Testis (tissue), 3 donors: ENCODE results near the gene SLCO3A1. TPM values are rescaled to one million over a fixed set of nuclear protein-coding genes. Genes with fewer than 3 reads are reported as not detected.

Experiments used
- DNase-seq: peaks from one replicate; pipeline ENCODE4 v3.0.0-alpha.2; 2019
- H3K27ac ChIP-seq, 2 donors: fragments of 200-600 bp; sonication (generic); one replicate each; pipeline ENCODE4 v1.5.1; 2019
- H3K27me3 ChIP-seq: fragments of 200-600 bp; sonication (generic); one replicate; pipeline ENCODE4 v1.5.1; 2019
- H3K36me3 ChIP-seq: fragments of 200-600 bp; sonication (generic); one replicate; pipeline ENCODE4 v1.5.1; 2017; ENCODE audit warnings: low read depth; ENCODE audit errors: missing control alignments
- H3K4me1 ChIP-seq: fragments of 200-600 bp; sonication (generic); one replicate; pipeline ENCODE4 v1.5.1; 2019
- H3K4me3 ChIP-seq, 2 donors: fragments of 200-600 bp; sonication (generic); one replicate each; pipeline ENCODE4 v1.5.1; 2017 to 2019
- H3K9me3 ChIP-seq: fragments of 200-600 bp; sonication (generic); one replicate; pipeline ENCODE4 v1.5.1; 2017
- POLR2A ChIP-seq: fragments of 450-650 bp; IDR thresholded peaks from one replicate; pipeline ENCODE4 v1.6.1; 2017; ENCODE audit warnings: antibody characterized with exemption, mild to moderate bottlenecking, moderate library complexity
- WGBS, 2 donors: methylation state at CpG; one replicate each; pipeline ENCODE4 v1.1.5; 2018; 5-methylcytosine and 5-hydroxymethylcytosine counted together
- intact Hi-C: fragments of 100-400 bp; cut with DNase I; formaldehyde crosslinking; loops from one replicate; pipeline ENCODE4 v1.15.1; 2023; ENCODE audit warnings: low total_unique reads
- polyA plus RNA-seq: library from polyadenylated mRNA; stranded (reverse); fragments of 350-450 nt; fragmentation: Illumina TruSeq; extraction: RNeasy Lipid Tissue Mini Kit (QIAGEN cat#74804); gene quantifications from one replicate; pipeline ENCODE4 v1.2.3, GENCODE V29; 2014; ENCODE audit warnings: low read depth, low replicate concordance; ENCODE audit not compliant: insufficient read depth
- total RNA-seq, 2 donors: library from RNA; depleted of rRNA; stranded (reverse); fragments of >200 nt; gene quantifications; one replicate each; pipeline ENCODE4 v1.2.3, GENCODE V29; 2016
- TF ChIP-seq, protein P1 (sequence below), 3 experiments: fragments of 450-650 bp in 2 of 3; fragments of 200-600 bp in 1 of 3; sonication (generic) in 1 of 3; IDR thresholded peaks; one replicate each; pipeline ENCODE4 v1.5.1; 2016 to 2019; ENCODE audit warnings: antibody characterized with exemption in 3 of 3, mild to moderate bottlenecking in 2 of 3, moderate library complexity in 1 of 3

SLCO3A1 gene
- total and polyA plus RNA-seq, 3 donors from 2014 or later, result 76.3 to 144 (median 77.2) TPM

GRCh38 chr15:92033314-92033713 lies 179.8 kb downstream of the SLCO3A1 start:
- WGBS, 2 donors, result 57 to 58% methylated on average over 9 of the region's 9 CpGs
- H3K4me3 ChIP-seq, result no peak overlapping the region
- no peaks in the 10 kb centered on the region for H3K27me3 ChIP-seq
- peaks cover 47% of the 10 kb centered on the region for H3K4me1 ChIP-seq
- TF ChIP-seq POLR2A, result no peak
- TF ChIP-seq, protein P1, sequence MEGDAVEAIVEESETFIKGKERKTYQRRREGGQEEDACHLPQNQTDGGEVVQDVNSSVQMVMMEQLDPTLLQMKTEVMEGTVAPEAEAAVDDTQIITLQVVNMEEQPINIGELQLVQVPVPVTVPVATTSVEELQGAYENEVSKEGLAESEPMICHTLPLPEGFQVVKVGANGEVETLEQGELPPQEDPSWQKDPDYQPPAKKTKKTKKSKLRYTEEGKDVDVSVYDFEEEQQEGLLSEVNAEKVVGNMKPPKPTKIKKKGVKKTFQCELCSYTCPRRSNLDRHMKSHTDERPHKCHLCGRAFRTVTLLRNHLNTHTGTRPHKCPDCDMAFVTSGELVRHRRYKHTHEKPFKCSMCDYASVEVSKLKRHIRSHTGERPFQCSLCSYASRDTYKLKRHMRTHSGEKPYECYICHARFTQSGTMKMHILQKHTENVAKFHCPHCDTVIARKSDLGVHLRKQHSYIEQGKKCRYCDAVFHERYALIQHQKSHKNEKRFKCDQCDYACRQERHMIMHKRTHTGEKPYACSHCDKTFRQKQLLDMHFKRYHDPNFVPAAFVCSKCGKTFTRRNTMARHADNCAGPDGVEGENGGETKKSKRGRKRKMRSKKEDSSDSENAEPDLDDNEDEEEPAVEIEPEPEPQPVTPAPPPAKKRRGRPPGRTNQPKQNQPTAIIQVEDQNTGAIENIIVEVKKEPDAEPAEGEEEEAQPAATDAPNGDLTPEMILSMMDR (IDR thresholded peaks at IDR 0.05), result no peak
- intact Hi-C loops, result no loop called here
- no peak for DNase-seq
- H3K9me3 ChIP-seq, result no peaks in the 10 kb centered on the region
- peak overlapping the region in 1 of 2 donors; percentile 35 for H3K27ac ChIP-seq
- H3K36me3 ChIP-seq, result no peaks in the 10 kb centered on the region

DNA sequence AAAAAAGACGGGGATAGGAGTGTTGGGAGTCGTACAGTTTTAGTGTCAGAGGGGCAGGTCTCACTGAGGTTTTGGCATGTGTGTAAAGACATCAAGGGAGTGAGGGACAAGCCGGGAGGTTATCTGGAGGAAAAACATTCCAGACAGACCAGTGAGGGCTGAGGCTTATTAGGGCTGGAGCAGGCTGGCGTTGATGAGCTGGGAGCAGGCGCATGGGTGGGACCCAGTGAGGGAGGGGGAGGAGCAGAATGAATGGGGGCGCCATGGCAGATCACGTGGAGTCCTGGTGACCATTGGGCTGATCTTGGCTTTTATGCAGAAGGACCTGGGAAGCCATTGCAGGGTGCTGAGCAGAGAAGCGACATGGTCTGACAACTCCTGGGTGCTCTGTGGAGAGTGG lies 180.2 kb downstream of the SLCO3A1 start:
- Histone ChIP-seq H3K27me3 (no peaks in the 10 kb centered on the region), H3K4me3 (no peak overlapping the region), H3K9me3 (no peaks in the 10 kb centered on the region), H3K36me3 (no peaks in the 10 kb centered on the region), H3K27ac (peak overlapping the region in 1 of 2 donors; percentile 35), H3K4me1 (peaks cover 44% of the 10 kb centered on the region)
- 32 to 50% methylated on average over 8 of the region's 8 CpGs for WGBS, 2 donors
- no peak for DNase-seq
- no peak for TF ChIP-seq POLR2A
- TF ChIP-seq, protein P1 (IDR thresholded peaks at IDR 0.05), result no peak
- intact Hi-C loops, result no loop called here

DNA sequence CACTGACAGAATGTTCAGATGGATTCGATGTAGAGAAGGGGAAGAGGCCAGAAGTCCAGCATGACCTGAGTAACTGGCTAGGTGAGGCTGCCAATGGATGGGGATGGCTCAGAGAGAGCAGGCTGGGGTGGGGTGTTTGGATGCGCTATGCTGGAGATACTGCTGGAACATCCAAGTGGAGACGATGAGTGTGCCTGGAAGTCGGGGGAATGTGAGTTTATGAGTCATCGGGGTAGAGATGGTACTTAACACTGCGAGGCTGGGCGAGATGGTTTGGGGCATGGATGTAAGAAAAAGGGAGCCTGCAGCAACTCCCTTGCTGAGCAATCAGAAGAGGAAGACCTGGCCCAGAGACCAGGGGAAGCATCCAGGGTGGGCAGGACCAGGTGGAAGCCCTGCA lies 180.7 kb downstream of the SLCO3A1 start:
- TF ChIP-seq, protein P1 (IDR thresholded peaks at IDR 0.05), result no peak
- TF ChIP-seq POLR2A, result no peak
- no peak for DNase-seq
- 88 to 92% methylated on average over 7 of the region's 7 CpGs for WGBS, 2 donors
- Histone ChIP-seq H3K27me3 (no peaks in the 10 kb centered on the region), H3K4me3 (no peak overlapping the region), H3K36me3 (no peaks in the 10 kb centered on the region), H3K9me3 (no peaks in the 10 kb centered on the region), H3K27ac (no peak overlapping the region), H3K4me1 (peaks cover 40% of the 10 kb centered on the region)
- intact Hi-C loops, result no loop called here

DNA sequence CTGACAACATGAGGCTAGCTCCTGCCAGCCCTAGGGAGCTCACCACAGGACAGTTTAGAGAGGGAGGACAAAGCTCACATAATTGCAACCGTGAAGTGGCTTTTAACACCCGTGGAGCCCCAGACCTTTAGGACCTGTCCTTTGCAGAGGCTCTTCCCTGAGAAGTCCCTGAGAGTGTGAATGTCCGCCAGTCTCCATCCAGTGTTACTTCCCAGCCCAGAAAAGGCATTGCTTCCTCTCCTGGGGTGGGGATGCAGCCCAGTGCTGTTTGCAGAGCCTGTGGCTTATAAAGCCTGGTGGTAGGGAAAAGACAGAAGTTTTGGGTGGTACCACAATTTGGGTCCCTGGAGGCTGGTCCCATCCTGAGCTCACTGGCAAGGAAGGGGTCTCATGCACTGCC lies 182.0 kb downstream of the SLCO3A1 start:
- no peak for TF ChIP-seq POLR2A
- intact Hi-C loops, result no loop called here
- 76% methylated on average over 3 of the region's 3 CpGs; no CpG with 5 or more reads in 1 of the 2 donors for WGBS, 2 donors

DNA sequence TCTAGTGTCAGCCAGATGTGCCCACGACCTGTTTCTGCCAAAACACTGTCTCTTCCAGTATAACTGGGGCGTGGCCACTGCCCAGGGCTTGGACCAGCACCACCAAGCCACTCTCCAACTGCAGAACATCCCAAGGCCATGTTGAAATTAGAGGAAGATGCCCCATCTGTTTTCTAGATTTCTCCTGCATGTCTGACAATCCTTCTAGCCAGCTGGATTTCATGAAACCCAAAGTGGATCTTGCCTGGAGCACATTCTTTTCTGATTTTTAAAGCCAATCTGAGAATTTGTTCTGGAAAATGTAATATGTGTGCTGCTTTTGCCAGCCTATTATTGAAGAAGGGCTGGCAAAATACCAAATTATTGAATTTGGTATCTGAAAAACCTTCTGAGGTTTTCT lies 182.5 kb downstream of the SLCO3A1 start:
- no peak for DNase-seq

More for the DNA sequence above, 182.0 kb downstream of the SLCO3A1 start:
- Histone ChIP-seq H3K36me3 (no peaks in the 10 kb centered on the region), H3K4me1 (peaks cover 27% of the 10 kb centered on the region), H3K4me3 (no peak overlapping the region), H3K27ac (no peak overlapping the region), H3K27me3 (no peaks in the 10 kb centered on the region), H3K9me3 (no peaks in the 10 kb centered on the region)
- no peak for DNase-seq

DNA sequence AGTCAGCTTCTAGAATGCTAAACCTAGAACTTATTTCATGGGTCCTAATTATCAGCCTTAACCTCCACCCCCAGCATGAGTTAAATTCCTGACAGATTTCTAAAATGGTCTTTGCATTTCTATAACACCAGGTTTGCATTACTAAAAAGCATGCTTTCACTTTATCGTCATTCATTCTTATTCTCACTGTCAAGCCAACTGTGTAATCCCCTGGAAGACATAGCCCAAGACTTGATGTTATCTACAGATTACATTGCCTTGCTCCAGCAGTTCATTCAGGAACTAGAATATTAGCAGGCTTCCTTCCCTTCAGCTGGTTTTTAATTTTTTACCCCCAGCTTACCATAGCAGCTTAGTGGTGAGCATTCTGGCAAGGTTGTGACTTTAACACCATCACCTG lies 184.0 kb downstream of the SLCO3A1 start:
- no peak overlapping the region for H3K4me3 ChIP-seq
- TF ChIP-seq, protein P1 (IDR thresholded peaks at IDR 0.05), result no peak
- TF ChIP-seq POLR2A, result no peak
- peaks cover 19% of the 10 kb centered on the region for H3K4me1 ChIP-seq
- no peak overlapping the region for H3K27ac ChIP-seq
- 84 to 89% methylated on average over 1 of the region's 1 CpG for WGBS, 2 donors
- no peaks in the 10 kb centered on the region for H3K36me3 ChIP-seq
- H3K9me3 ChIP-seq, result no peaks in the 10 kb centered on the region
- intact Hi-C loops, result no loop called here
- no peaks in the 10 kb centered on the region for H3K27me3 ChIP-seq
- DNase-seq, result no peak

More for the DNA sequence above, 182.5 kb downstream of the SLCO3A1 start:
- TF ChIP-seq POLR2A, result no peak
- H3K9me3 ChIP-seq, result no peaks in the 10 kb centered on the region
- no peaks in the 10 kb centered on the region for H3K27me3 ChIP-seq
- WGBS, 2 donors, result 73 to 76% methylated on average over 2 of the region's 2 CpGs
- no peaks in the 10 kb centered on the region for H3K36me3 ChIP-seq
- intact Hi-C loops, result no loop called here
- H3K4me3 ChIP-seq, result no peak overlapping the region
- peaks cover 25% of the 10 kb centered on the region for H3K4me1 ChIP-seq
- H3K27ac ChIP-seq, result no peak overlapping the region
